Mucosa of descending colon (tissue), 3 donors: ENCODE data around the gene NUP160. TPM values are rescaled to one million over a fixed set of nuclear protein-coding genes. Genes with fewer than 3 reads are reported as not detected.

Source experiments
- ATAC-seq: fragments of 200-7000 bp; cut with Tn5 transposase; one replicate; pipeline ENCODE4 v1.9.1; 2020; ENCODE audit warnings: mild to moderate bottlenecking, moderate library complexity
- DNase-seq, 3 donors: peaks; one replicate each; pipeline ENCODE4 v3.0.0-alpha.2; 2020
- H3K36me3 ChIP-seq: fragments of 200-600 bp; one replicate; pipeline ENCODE4 v1.8.0; 2021; ENCODE audit warnings: low read depth, mild to moderate bottlenecking
- H3K4me1 ChIP-seq: fragments of 200-600 bp; one replicate; pipeline ENCODE4 v1.8.0; 2021; ENCODE audit warnings: low read depth, mild to moderate bottlenecking
- H3K4me3 ChIP-seq: fragments of 200-600 bp; one replicate; pipeline ENCODE4 v1.8.0; 2021; ENCODE audit warnings: mild to moderate bottlenecking
- H3K9me3 ChIP-seq: fragments of 200-600 bp; one replicate; pipeline ENCODE4 v1.8.0; 2021; ENCODE audit warnings: mild to moderate bottlenecking
- intact Hi-C, 2 donors: fragments of 100-400 bp; cut with DNase I in 1 of 2; cut with micrococcal nuclease in 1 of 2; formaldehyde crosslinking; loops; one replicate each; pipeline versions ENCODE4 v1.11.0 to v1.11.1; 2022; cut with DNase I, micrococcal nuclease
- total RNA-seq, 3 donors: library from RNA; stranded (reverse); fragmentation: NEBNext Ultra II Directional in 2 of 3; extraction: Animal tissue kit (Norgen Biotek cat#: 25700) in 2 of 3; gene quantifications; one replicate each; pipeline versions ENCODE4 v1.2.1 to v1.2.4, GENCODE V29; 2021 to 2023
- TF ChIP-seq, protein P1 (sequence below): fragments of 200-600 bp; IDR thresholded peaks from one replicate; pipeline ENCODE4 v1.8.0; 2022; ENCODE audit warnings: antibody characterized with exemption, mild to moderate bottlenecking
- donor health status: DM: no; HTN: no; CAD: no; lungs with moderate emphysema.
- donor health status: DM: no; HTN: no; CAD: no.
- donor health status: DM: no; HTN: yes; CAD: no.

Gene NUP160
- total RNA-seq, 3 donors from 2014 or later = 24.3 to 28.4 (median 28.2) TPM

- intact Hi-C loops = no loop called here
- H3K36me3 ChIP-seq = no peaks in the 10 kb centered on the region
- no peaks in the 10 kb centered on the region for H3K9me3 ChIP-seq
- ATAC-seq (no peak), DNase-seq (no peak)
- TF ChIP-seq, protein P1, sequence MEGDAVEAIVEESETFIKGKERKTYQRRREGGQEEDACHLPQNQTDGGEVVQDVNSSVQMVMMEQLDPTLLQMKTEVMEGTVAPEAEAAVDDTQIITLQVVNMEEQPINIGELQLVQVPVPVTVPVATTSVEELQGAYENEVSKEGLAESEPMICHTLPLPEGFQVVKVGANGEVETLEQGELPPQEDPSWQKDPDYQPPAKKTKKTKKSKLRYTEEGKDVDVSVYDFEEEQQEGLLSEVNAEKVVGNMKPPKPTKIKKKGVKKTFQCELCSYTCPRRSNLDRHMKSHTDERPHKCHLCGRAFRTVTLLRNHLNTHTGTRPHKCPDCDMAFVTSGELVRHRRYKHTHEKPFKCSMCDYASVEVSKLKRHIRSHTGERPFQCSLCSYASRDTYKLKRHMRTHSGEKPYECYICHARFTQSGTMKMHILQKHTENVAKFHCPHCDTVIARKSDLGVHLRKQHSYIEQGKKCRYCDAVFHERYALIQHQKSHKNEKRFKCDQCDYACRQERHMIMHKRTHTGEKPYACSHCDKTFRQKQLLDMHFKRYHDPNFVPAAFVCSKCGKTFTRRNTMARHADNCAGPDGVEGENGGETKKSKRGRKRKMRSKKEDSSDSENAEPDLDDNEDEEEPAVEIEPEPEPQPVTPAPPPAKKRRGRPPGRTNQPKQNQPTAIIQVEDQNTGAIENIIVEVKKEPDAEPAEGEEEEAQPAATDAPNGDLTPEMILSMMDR = no peak
- peaks cover 16% of the 10 kb centered on the region for H3K4me1 ChIP-seq
- peak overlapping the region; percentile 76 for H3K4me3 ChIP-seq
Measured at GRCh38 chr11:47848700-47849155, 578 bp upstream of the NUP160 start.

DNA sequence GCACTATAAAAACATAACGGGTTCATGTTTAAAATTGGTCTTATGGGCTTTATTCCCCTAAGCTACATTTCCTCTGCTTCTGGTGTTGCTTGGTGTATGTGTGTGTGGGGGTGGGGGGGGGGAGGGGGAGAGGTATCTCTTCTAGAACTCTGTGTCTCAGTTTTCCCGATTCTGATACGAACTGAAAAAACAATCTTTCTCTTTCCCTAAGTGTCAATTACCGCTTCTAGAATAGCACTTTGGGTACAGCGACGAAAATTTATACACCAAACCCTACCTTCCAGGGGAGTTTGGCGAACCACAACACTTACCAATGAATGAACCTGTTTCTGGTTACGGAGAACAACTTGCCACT lies 636 bp downstream of the NUP160 start:
- H3K4me1 ChIP-seq = peaks cover 11% of the 10 kb centered on the region
- ATAC-seq (no peak), DNase-seq (no peak)
- H3K4me3 ChIP-seq = peak overlapping the region; percentile 76
- H3K9me3 ChIP-seq = no peaks in the 10 kb centered on the region
- no peaks in the 10 kb centered on the region for H3K36me3 ChIP-seq
- TF ChIP-seq, protein P1 = no peak
- intact Hi-C loops = no loop called here

GRCh38 chr11:47846998-47847397 lies 1.2 kb downstream of the NUP160 start:
- ATAC-seq (no peak), DNase-seq (no peak)
- Histone ChIP-seq H3K36me3 (no peaks in the 10 kb centered on the region), H3K9me3 (no peaks in the 10 kb centered on the region), H3K4me1 (peaks cover 11% of the 10 kb centered on the region), H3K4me3 (no peak overlapping the region)
- TF ChIP-seq, protein P1 = no peak
- intact Hi-C loops = no loop called here

- intact Hi-C loops = no loop called here
- Histone ChIP-seq H3K9me3 (no peaks in the 10 kb centered on the region), H3K4me1 (peaks cover 11% of the 10 kb centered on the region), H3K36me3 (no peaks in the 10 kb centered on the region), H3K4me3 (no peak overlapping the region)
- no peak for DNase-seq
- TF ChIP-seq, protein P1 = no peak
- no peak for ATAC-seq
Measured at GRCh38 chr11:47843361-47844055, 4.6 kb downstream of the NUP160 start.

DNA sequence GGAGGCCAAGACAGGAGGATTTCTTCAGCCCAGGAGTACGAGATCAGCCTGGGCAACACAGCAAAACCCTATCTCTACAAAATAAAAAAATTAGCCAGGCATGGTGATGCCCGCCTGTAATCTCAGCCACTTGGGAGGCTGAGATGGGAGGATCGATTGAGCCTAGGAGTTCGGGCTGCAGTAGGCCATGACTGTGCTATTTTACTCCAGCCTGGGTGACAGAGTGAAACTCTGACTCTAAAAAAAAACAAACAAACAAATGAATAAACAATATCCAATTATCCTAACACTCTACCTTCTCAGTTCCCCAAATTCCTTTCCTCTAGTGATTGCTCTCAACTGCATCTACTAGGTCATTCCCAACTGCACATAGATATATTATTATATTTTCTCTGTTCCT lies 5.4 kb downstream of the NUP160 start:
- Histone ChIP-seq H3K9me3 (no peaks in the 10 kb centered on the region), H3K4me1 (peaks cover 11% of the 10 kb centered on the region), H3K4me3 (no peak overlapping the region), H3K36me3 (no peaks in the 10 kb centered on the region)
- TF ChIP-seq, protein P1 = no peak
- intact Hi-C loops = no loop called here
- DNase-seq (no peak), ATAC-seq (no peak)
